NB4 (cell line): ENCODE data around the gene FAM170B.

Experiments
- DNase-seq: peaks from one replicate; pipeline ENCODE4 v3.0.0; 2010; ENCODE audit warnings: low read depth
- H3K4me3 ChIP-seq: one replicate; pipeline ENCODE4 v1.5.1; 2011; ENCODE audit warnings: mild to moderate bottlenecking, low read depth, low read length, moderate library complexity
- CTCF ChIP-seq: IDR thresholded peaks from one replicate; pipeline ENCODE4 v1.5.1; 2012; ENCODE audit warnings: low read depth, low read length
- MAX ChIP-seq: IDR thresholded peaks from 2 replicates; pipeline ENCODE4 v1.6.1; 2011; ENCODE audit warnings: low read depth, low read length
- MYC ChIP-seq: IDR thresholded peaks from 2 replicates; pipeline ENCODE4 v1.6.1; 2011; ENCODE audit warnings: low read depth, low read length
- POLR2A ChIP-seq: IDR thresholded peaks from 2 replicates; pipeline ENCODE4 v1.6.1; 2011; ENCODE audit warnings: mild to moderate bottlenecking; ENCODE audit not compliant: insufficient read length; ENCODE audit errors: extremely low read depth

The FAM170B gene

GRCh38 chr10:49143249-49143648 is 9.4 kb upstream of the FAM170B start:
- TF ChIP-seq MYC (no peak), CTCF (no peak), POLR2A (no peak), MAX (no peak)
- no peak overlapping the region for H3K4me3 ChIP-seq
- no peak for DNase-seq

- no peak for DNase-seq
- H3K4me3 ChIP-seq, result no peak overlapping the region
- TF ChIP-seq MAX (no peak), POLR2A (no peak), MYC (no peak), CTCF (no peak)
Observed at GRCh38 chr10:49141541-49142332, 7.9 kb upstream of the FAM170B start.

GRCh38 chr10:49140304-49141177 is 6.7 kb upstream of the FAM170B start:
- TF ChIP-seq CTCF (no peak), MYC (no peak), POLR2A (no peak), MAX (no peak)
- DNase-seq, result no peak
- no peak overlapping the region for H3K4me3 ChIP-seq

GRCh38 chr10:49139846-49140195 is 6.0 kb upstream of the FAM170B start:
- no peak for DNase-seq
- no peak for TF ChIP-seq MYC
- TF ChIP-seq CTCF, result no peak
- TF ChIP-seq POLR2A, result no peak
- TF ChIP-seq MAX, result no peak
- H3K4me3 ChIP-seq, result no peak overlapping the region

- H3K4me3 ChIP-seq, result no peak overlapping the region
- no peak for DNase-seq
- no peak for TF ChIP-seq MAX
- no peak for TF ChIP-seq POLR2A
- TF ChIP-seq MYC, result no peak
- no peak for TF ChIP-seq CTCF
Observed at GRCh38 chr10:49139028-49139845, 5.4 kb upstream of the FAM170B start.
